Stimulated activated naive CD4-positive, alpha-beta T cell (primary cell): Measurements from ENCODE around the gene ADORA2B.
"Not testable (repeated sequence)": the region's sequence is repeated elsewhere in the genome, so short reads cannot be mapped to it uniquely, and the experiment has no call there.

Experiments
- DNase-seq, 6 experiments: peaks; one replicate each; lab custom pipeline; 2025; lab: John Stamatoyannopoulos, UW

The ADORA2B gene

DNA sequence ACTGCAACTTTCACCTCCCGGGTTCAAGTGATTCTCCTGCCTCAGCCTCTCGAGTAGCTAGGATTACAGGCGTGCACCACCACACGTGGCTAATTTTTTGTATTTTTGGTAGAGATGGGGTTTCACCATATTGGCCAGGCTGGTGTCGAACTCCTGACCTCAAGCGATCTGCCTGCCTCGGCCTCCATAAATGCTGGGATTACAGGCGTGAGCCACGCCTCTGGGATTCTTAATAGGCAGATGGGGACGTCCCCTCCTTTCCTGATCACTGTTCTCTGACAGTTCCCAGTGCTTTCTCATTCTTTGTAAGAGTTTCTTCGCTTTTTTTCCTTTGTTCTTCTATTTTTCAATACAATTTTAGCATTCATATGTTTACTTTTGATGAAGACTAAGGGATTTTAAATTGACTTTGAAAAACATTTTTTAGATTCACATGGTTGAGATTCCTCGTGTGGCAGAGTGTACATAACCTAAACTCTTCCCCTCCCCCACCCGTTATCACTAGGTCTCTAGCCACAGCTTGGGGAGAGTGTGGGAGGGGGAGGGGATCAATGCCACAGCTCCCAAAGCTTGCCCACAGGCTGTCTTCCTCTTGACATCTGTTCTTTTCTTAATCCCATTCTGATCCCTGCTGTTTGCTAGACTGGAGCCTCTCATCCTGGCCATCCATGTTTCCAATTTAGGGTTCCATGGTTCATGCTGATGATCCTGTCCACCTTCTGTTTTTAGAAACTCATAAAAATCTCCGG lies 11.0 kb downstream of the ADORA2B start:
- DNase-seq = no peak

DNA sequence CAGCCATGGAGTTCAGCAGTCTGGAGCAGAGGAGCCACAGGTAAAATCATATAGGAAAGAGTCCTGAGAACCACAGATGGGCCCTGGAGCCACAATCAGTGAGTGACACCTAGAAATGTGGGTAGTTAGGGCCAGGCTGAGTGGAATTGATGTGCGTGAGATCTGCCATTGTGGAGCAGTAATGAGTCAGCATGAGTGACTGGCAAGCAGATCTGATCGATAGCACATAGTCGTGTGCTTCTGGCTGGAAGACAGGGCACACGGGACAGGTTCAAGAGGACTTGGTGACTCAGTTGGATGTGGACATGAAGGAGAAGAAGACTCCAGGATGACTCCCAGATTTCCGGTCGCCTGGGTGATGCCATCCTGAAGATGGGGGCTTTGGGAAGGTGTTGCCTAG lies 12.3 kb downstream of the ADORA2B start:
- DNase-seq = no peak

DNA sequence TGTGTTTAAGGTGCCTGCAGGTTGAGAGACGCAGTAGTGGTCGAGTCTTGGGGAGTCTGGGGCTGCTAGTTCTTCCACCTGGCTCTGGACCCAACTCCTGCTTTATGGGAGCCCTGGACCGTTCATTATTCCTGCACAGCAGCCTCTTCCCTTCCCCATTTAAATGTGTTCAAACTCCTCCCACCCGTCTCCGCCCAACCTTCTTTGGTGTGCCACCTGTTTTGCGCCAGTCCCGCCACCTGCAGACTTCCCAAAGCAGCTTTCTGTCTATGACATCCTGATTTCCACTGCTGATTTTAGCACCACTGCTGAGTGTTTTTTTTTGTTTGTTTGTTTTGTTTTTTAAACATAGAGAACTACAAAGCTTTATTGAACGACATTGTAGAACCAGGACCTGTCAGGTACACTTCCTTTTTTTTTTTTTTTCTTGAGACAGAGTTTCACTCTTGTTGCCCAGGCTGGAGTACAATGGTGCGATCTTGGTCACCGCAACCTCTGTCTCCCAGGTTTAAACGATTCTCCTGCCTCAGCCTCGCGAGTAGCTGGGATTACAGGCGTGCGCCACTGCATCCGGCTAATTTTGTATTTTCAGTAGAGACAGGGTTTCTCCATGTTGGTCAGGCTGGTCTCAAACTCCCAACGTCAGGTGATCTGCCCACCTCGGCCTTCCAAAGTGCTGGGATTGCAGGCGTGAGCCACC lies 12.8 kb downstream of the ADORA2B start:
- no peak for DNase-seq

DNA sequence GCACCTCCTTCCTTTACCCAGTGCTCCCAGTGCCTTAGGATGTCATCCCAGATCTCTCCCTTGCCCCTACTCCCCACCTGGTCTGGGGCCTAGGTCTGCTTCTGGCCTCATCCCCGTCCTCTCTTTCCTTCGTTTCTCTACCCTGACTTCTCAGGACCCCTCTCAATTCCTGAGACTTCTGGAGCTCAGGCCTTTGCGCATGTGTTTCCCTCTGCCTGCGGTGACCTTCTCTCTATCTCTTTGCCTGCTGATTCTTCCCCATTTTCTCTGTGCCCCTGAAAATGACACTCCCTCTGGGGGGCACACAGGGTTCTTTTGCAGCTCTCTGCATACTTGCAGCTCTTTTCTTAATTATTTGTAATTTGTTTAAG lies 13.5 kb downstream of the ADORA2B start:
- DNase-seq = no peak

DNA sequence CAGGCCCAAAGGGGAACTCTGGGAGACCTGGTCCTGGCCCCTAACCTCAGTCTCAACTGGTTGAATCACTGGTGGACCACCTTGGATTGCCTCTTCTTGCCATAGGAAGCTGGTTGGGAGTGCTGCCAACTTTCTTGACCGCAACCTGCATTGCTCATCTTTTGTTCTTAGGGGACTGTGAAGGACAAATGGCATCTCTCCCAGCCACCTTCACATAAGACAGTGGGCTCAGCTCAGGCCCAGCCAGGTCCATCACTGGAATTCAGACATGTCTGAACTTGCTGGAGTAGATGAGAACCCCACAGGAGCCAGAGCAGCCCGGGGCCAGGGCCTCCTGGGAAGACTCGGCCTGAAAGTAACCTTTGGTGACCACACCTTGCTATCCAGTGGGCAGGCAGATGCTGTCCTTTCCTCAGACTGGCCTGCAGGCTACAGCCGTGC lies 18.8 kb downstream of the ADORA2B start:
- no peak for DNase-seq

DNA sequence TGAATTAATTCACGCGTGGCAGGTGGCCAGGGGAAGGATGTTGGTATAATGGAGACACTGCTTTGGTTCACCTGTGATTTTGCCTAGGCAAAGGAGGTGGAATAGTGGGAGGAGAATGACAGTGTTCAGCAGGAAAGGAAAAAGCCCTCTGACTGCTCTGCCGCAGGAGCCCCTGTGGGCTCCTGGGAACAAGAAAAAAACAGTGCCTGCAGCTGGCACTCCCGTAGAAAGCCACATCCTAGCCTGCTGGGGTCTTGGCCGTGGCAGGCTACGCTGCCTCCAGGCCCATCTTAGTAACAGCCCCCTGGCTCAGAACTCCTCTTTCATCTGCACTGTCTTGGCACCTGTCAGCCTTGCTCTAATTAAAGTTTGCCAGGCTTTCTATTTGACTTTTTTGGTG lies 20.6 kb downstream of the ADORA2B start:
- no peak for DNase-seq

DNA sequence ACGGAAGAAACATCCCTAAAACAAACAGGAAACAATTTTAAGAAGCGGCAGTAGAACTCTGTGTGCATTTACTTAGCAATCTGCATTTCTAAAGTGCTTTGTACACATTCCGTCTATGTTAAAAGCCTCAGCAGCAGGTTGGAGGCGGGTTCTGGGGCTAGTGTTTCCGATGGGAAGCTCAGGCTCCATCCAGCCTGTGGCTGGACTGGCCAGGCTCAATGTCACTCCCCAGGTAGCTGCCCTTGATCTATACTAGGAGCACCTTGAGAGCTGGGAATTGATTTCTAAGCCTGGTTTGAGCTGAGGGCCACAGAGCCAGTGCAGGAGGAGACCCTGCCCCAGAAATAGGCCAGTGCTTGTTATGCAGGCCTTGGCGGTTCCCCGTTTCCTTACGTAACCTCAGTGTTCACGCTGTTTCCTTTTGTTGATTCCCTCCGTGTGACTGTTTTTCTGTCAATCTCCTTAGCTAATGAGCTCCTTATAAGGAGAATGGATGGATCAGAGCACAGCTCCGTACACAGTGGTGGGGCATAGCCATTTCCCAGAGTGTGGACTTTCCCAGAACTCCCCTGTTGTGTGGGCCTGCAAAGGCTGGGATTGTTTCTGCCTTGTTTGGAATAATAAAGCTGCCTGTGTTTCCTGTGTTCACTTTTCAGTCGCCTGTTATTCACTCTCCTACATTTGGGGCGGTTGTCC lies 21.4 kb downstream of the ADORA2B start:
- DNase-seq = peak in 2 of 6 experiments; percentile 24 to 38

DNA sequence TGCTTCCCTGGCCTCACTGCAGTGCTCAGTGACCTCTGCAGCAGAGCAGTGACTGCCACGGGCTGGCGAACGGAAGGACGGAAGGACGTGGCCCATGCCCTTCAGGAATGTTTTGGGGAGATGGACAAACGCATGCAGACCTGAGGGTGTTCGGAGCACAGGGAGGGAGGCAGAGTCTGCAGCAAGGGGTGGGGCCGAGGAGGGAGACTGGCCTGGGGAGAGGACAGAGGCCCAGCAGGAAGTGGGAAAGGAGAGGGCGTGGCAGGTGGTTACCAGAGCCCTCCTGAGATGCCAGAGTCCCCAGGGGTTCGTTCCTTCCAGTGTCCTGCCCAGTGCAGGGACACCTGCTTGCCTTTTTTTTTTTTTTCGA lies 21.9 kb downstream of the ADORA2B start:
- DNase-seq = no peak

DNA sequence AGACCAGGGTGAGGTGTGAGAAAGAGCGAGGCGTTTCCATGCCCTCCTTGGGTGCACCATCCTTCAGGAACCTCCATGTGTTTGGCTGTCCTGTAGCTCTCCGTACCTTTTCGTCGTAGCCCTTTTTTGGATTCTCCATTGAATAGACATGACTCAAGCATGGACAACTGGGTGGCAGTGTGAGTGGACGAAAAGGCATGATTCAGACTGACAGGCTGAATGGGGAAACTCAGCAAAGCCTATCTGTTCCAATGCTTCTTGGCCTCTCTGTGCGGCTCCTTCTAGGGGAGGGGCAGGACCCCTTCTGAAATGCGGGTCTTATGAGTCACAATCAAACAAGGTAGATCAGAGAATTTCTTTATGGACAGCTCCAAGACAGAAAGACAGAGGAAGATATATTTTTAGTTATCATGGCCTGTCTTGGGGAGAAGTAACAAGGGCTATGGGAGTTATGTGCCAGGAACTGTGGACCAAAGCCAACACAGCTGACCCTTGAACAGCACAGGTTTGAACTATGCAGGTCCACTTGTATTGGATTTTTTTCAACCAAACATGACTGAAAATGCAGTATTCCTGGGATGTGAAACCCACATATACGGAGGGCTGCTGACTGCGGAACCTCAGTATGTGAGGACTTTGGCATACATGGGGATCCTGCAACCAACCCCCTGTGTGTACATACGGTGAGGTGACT lies 22.9 kb downstream of the ADORA2B start:
- DNase-seq = no peak

DNA sequence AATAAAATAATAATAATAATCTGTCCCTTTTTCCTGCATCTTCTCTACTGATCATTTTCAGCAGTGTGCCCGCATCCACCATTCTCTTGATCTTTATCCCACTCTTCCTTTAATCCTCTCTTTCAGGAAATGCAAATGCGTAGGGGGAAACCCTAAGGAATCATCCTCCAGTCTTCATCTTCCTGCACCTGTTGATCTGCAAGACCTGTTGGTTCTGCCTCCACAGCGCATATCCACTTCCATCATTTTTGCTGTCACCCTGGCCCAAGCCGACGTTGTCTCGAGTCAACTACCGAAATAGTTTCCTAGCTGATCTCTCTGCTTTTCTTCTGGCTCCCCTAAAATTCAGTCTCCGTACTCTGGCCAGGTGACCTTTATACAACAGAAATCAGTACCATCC lies 24.5 kb downstream of the ADORA2B start:
- DNase-seq = no peak

DNA sequence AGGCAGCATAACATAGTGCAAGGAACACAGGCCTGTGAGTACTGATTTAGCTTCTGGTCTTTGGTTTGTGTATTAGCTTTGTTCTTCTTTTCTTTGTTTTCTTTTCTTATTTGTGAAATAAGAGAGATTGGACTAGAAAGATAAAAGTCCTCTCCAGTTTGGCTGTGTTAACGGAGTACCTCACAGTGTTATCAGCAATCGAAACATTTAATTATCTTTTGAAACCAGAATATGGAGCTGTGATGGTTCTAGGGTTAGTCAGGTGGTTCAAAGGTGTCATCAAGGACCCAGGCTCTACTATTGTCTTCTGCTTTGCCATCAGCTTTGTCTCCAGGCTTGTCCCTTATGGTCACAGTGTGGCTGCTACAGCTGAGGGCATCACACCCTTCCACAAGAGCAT lies 25.6 kb downstream of the ADORA2B start:
- no peak for DNase-seq

DNA sequence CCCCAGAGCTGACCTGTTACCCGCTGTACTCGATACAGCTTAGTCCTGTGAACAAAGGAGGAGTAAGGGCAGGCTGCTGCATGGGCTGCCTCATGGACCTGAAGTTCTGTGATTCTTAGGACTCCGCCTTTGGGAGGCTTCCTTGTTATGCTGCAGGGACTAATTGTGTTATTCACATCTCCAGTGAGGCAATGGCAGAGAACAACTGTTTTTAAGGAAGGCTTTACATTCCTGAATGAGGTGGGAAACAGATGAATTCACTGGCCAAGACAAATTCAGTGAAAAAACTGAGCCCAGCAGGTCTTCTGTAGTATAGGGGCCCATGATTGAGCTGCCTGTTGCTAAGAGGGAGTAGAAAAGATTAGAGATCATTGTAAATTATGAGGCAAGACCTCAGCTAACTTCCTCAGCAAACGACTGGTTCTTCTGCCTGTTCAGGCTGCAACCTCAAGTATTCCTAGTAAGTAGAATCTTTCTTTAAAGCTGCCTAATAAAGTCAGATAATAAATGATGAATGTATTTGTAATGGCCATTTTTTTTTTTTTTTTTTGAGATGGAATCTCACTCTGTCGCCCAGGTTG lies 26.3 kb downstream of the ADORA2B start:
- no peak for DNase-seq

DNA sequence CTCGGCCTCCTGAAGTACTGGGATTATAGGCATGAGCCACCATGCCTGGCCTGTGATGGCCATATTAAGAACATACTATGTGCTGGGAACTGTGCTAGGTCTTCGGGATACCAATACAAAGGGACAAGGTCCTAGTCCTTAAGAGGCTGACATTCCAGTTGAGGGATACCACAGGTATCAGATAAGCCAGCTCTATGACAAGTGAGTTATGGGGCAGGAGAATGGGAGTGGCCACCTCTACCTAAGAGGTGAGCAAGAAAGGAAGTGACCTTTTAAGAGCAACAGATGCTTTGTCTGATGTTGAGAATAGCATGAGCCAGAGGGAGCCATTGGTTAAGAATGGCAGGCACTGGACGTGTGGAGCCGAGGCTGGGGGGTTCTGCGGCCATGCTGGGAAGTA lies 27.0 kb downstream of the ADORA2B start:
- no peak for DNase-seq

DNA sequence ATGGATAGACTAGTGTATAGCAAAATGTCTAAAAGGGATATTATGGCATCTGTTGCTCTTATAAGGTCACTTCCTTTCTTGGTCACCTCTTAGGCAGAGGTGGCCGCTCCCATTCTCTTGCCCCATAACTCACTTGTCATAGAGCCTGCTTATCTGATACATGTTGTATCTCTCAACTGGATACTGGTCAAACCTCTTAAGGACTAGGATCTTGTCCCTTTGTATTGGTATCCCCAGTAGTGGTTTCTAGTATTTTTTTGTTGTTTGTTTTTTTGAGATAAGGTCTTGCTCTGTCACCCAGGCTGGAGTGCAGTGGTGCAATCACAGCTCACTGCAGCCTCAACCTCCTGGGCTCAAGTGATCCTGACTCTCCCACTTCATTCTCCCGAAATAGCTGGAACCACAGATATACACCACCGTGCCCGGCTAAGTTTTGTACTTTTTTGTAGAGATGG lies 27.6 kb downstream of the ADORA2B start:
- DNase-seq = no peak

DNA sequence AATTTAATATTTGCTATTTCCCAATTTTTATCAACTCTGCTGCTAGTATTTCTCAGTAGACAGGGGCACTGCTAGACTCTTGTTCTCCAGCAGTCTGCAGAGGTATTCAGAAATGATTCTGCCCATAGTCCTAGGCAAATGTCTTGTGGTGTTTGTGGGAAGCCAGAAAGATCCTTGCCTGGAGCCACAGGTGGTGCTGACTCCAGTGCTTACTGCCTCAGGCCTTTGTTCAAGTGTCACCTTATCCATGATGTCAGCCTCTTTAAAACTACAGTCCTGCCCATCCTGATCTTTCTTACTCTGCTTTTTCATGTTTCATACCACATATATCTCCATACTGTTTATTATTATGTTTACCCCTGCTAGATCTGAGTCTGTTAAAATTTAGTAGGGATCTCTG lies 28.1 kb downstream of the ADORA2B start:
- DNase-seq = no peak

DNA sequence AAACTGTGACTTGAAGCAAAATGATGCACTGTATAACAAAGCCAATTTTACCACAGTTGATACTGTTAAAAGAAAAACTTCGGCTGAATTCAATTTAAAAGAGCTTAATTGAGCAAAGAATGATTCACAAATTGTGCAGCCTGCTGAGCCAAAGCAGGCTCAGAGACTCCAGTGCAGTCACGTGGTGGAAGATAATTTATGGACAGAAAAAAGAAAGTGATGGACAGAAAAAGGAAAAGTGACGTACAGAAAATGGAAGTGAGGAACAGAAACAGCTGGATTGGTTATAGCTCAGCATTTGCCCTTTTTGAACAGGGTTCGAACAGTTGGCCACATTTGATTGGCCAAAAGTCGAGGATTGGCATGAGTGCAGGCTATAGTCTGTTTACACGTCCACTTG lies 28.9 kb downstream of the ADORA2B start:
- DNase-seq = no peak

DNA sequence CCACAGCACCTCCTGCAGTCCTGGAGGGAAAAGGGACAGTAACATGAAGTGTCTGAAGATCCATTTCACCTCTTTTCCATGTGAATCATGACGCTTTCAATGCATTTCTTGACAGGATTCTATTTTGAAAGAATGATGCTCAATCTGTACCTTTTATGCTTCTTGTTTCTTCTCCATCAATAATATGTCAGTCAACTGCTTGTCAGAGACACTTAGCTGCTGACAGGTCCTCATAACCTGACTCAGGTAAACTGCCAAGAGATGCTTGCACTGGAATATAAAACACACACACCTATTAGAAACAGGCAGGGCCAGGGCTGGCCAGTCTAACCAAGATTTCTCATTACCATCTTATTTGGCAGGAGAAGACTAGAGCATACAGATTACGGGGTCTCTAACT lies 33.0 kb downstream of the ADORA2B start:
- DNase-seq = no peak

DNA sequence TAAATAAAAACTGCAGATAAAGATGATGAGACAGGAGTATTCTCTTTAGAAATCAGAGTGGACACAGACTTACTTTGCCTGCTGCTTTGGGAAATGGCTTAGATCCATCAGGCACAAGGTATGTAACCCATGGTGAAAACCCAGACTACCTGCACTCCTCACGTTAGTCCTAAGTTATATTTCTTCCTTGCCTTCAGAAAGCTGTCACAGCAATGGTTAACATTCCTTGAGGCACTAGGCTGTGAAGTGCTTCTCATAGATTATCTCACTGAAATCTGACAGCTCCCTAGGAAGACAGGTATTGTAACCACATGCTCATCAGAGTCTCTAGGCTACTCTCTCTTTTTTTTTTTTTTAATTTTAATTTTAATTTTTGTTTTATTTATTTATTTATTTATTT lies 33.7 kb downstream of the ADORA2B start:
- DNase-seq = no peak

DNA sequence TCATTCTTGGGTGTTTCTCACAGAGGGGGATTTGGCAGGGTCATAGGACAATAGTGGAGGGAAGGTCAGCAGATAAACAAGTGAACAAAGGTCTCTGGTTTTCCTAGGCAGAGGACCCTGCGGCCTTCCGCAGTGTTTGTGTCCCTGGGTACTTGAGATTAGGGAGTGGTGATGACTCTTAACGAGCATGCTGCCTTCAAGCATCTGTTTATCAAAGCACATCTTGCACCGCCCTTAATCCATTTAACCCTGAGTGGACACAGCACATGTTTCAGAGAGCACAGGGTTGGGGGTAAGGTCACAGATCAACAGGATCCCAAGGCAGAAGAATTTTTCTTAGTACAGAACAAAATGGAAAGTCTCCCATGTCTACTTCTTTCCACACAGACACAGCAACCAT lies 34.1 kb downstream of the ADORA2B start:
- DNase-seq = not testable (repeated sequence)

DNA sequence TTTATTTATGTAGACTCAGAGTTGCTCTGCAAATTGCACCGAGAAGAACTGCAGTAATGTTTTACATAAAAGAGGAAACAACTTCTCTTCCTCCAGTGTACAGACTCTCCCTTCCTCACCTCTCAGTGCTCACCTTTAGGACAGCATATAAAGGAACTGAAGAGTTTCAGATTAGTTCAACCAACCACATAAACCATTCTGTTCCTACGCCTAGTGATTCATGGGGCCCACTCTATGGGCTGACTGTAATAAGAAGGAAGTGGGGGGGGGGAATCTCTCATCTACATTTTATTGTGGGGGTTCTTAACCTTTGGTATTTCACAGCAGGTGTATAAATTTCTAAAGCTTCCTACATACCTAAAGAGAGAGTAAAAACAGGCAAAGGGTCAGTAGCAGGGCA lies 36.3 kb downstream of the ADORA2B start:
- no peak for DNase-seq

DNA sequence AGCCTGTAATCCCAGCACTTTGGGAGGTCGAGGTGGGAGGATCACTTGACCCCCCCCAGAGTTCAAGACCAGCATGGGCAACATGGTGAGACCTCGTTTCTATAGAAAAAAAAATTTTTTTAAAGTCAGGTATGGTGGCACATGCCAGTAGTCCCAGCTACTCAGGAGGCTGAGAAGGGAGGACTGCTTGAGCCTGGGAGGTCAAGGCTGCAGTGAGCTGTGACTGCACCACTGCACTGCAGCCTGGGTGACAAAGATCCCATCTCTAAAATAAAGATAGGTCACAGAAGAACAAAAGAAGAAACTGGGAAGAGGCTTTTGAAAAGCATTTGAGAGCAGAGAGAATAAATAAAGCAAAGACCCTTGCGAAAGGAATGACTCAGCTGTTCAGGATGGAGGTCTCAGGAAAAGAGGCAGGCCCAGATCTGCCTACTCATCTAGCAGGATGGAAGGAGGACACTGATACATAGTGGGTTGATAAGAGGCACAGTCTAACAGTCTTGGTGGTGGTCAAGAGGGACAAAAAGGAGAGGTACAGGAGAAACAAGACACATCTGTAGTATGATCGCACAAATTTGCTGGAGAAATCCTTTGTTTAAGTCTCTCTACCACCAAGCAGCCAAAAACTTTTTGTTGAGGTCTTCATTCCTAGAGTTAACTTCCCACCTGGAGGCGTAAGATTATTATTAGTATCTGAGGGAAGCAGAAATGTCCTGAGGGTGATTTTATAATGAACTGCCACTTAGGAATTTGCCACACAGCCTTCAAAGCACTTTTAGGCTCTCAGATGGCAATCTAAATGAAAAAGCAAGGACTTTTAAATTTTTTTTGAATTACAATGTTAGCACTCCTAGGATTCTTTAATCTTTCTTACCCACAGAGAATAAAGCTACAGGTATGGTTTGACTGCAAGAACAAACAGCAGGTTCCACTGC lies 37.0 kb downstream of the ADORA2B start:
- DNase-seq = no peak
